Measurements from ENCODE around the gene EEF1AKMT2. TPM values are rescaled to one million over a fixed set of nuclear protein-coding genes. Genes with fewer than 3 reads are reported as not detected.
"Not testable (repeated sequence)": the region's sequence is repeated elsewhere in the genome, so short reads cannot be mapped to it uniquely, and the experiment has no call there.

Gene EEF1AKMT2
- 29.6 TPM for total RNA-seq
- 10 to 100 TPM; 19.9 to 27.7 (median 24.0) TPM for polyA plus RNA-seq (ENCODE audit: insufficient read depth in 1 of 8, insufficient read length in 8 of 8, low replicate concordance in 1 of 8)
- long read RNA-seq, donor 1, transcript EEF1AKMT2-201 (7 exons, 1,462 nt) = major isoform, 7 of 10 reads
- long read RNA-seq, donor 1, partial matches to known transcripts = 0 of 10 reads
- long read RNA-seq, donor 1, other reads (novel, unspliced or antisense) = 0 of 10 reads
- long read RNA-seq, donor 2, partial matches to known transcripts = 0 of 1 reads
- long read RNA-seq, donor 2, other reads (novel, unspliced or antisense) = 0 of 1 reads
- long read RNA-seq, donor 3, partial matches to known transcripts = 0 of 16 reads
- long read RNA-seq, donor 3, other reads (novel, unspliced or antisense) = 10 of 16 reads
- long read RNA-seq, donor 4, partial matches to known transcripts = 0 of 3 reads
- long read RNA-seq, donor 4, other reads (novel, unspliced or antisense) = 0 of 3 reads
- long read RNA-seq, donor 5, transcript EEF1AKMT2-201 (7 exons, 1,462 nt) = major isoform, 8 of 22 reads
- long read RNA-seq, donor 5, partial matches to known transcripts = 7 of 22 reads
- long read RNA-seq, donor 5, other reads (novel, unspliced or antisense) = 0 of 22 reads
- long read RNA-seq, donor 6, transcript EEF1AKMT2-201 (7 exons, 1,462 nt) = major isoform, 5 of 8 reads
- long read RNA-seq, donor 6, partial matches to known transcripts = 0 of 8 reads
- long read RNA-seq, donor 6, other reads (novel, unspliced or antisense) = 0 of 8 reads
- long read RNA-seq, donor 7, transcript EEF1AKMT2-201 (7 exons, 1,462 nt) = major isoform, 5 of 6 reads
- long read RNA-seq, donor 7, partial matches to known transcripts = 0 of 6 reads
- long read RNA-seq, donor 7, other reads (novel, unspliced or antisense) = 0 of 6 reads
- long read RNA-seq, donor 8, partial matches to known transcripts = 0 of 4 reads
- long read RNA-seq, donor 8, other reads (novel, unspliced or antisense) = 0 of 4 reads
- long read RNA-seq, donor 9, partial matches to known transcripts = 0 of 2 reads
- long read RNA-seq, donor 9, other reads (novel, unspliced or antisense) = 0 of 2 reads
- long read RNA-seq, donor 10, transcript EEF1AKMT2-202 (6 exons, 1,013 nt) = major isoform, 6 of 11 reads
- long read RNA-seq, donor 10, partial matches to known transcripts = 0 of 11 reads
- long read RNA-seq, donor 10, other reads (novel, unspliced or antisense) = 0 of 11 reads
- long read RNA-seq, donor 11, transcript EEF1AKMT2-201 (7 exons, 1,462 nt) = major isoform, 5 of 7 reads
- long read RNA-seq, donor 11, partial matches to known transcripts = 0 of 7 reads
- long read RNA-seq, donor 11, other reads (novel, unspliced or antisense) = 0 of 7 reads

GRCh38 chr10:124791547-124792348 is at the start of gene EEF1AKMT2:
Gene EEF1AKMT2 (minus strand): TSS chr10:124791887. CDS start chr10:124791833, 54 bp downstream.
- Histone ChIP-seq H3K27ac (ENCODE audit: low read length) (peak within 1 kb of the TSS; percentile 85), H3K36me3 (ENCODE audit: control insufficient read depth, insufficient read depth, low read length) (peaks cover 9% of the 10 kb centered on the region), H3K27me3 (ENCODE audit: control insufficient read depth, insufficient read depth, low read length) (no peaks in the 10 kb centered on the region), H3K4me3 (ENCODE audit: low read length) (peak within 1 kb of the TSS; percentile 98), H3K4me1 (ENCODE audit: control insufficient read depth, insufficient read depth, low read length) (peaks cover 6% of the 10 kb centered on the region), H3K9me3 (replicated peaks; ENCODE audit: control insufficient read depth, low read depth, low read length) (no peaks in the 10 kb centered on the region)
- WGBS (ENCODE audit: insufficient coverage) = under 1% methylated on average over 71 of the region's 79 CpGs
- peak; percentile 95 for DNase-seq

GRCh38 chr10:124837687-124838086 is 46.0 kb upstream of the EEF1AKMT2 start:
- H3K36me3 ChIP-seq (ENCODE audit: control insufficient read depth, insufficient read depth, low read length) = peaks cover 26% of the 10 kb centered on the region
- no peaks in the 10 kb centered on the region for H3K4me1 ChIP-seq (ENCODE audit: control insufficient read depth, insufficient read depth, low read length)
- DNase-seq = peak; percentile 34
- no peak overlapping the region for H3K4me3 ChIP-seq (ENCODE audit: low read length)
- H3K27me3 ChIP-seq (ENCODE audit: control insufficient read depth, insufficient read depth, low read length) = no peaks in the 10 kb centered on the region
- WGBS (ENCODE audit: insufficient coverage) = no CpG with 5 or more reads among the region's 2 CpGs
- no peak overlapping the region for H3K27ac ChIP-seq (ENCODE audit: low read length)
- H3K9me3 ChIP-seq (replicated peaks; ENCODE audit: control insufficient read depth, low read depth, low read length) = no peaks in the 10 kb centered on the region

DNA sequence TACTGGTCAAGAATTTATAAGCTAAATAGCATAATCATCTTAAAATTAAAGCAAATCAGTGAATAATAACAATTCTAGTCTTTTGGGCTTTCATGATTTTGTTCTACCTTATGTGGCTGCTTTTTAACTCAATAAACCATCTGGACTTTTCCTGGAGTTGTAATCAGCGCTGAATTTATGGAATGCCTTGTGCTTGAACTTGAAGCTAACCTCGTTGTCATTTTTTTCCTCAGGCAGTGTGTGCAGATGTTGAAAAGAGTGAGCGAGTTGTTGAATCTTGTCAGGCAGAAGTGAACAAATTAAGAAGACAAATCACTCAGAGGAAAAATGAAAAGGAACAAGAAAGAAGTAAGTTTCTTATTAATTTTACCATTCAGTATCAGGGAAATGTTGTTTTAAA is 39.4 kb upstream of the EEF1AKMT2 start:
- no peaks in the 10 kb centered on the region for H3K9me3 ChIP-seq (replicated peaks; ENCODE audit: control insufficient read depth, low read depth, low read length)
- DNase-seq = peak; percentile 16
- peaks cover 52% of the 10 kb centered on the region for H3K36me3 ChIP-seq (ENCODE audit: control insufficient read depth, insufficient read depth, low read length)
- WGBS (ENCODE audit: insufficient coverage) = no CpG with 5 or more reads among the region's 3 CpGs
- H3K27me3 ChIP-seq (ENCODE audit: control insufficient read depth, insufficient read depth, low read length) = no peaks in the 10 kb centered on the region
- H3K27ac ChIP-seq (ENCODE audit: low read length) = no peak overlapping the region
- no peaks in the 10 kb centered on the region for H3K4me1 ChIP-seq (ENCODE audit: control insufficient read depth, insufficient read depth, low read length)
- no peak overlapping the region for H3K4me3 ChIP-seq (ENCODE audit: low read length)

DNA sequence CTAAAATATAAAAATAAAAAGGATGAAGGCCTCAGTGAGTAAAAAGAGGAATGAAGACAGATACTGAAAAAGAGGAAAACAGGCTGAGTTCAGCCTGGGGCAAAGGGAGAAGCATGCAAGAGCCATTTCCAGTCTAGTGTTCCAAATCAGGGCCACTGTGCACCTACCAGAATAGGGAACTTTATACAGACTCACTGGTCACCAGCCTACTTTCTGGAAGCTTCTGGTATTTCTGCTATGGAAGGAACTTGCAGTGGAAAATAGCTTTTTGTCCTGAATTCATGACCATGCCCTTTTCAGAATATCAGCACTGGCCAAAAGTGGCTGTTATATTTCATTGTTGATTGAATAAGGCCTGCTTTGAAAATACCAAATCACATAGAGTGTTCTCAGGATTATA is 38.8 kb upstream of the EEF1AKMT2 start:
- DNase-seq = peak; percentile 48
- Histone ChIP-seq H3K9me3 (replicated peaks; ENCODE audit: control insufficient read depth, low read depth, low read length) (no peaks in the 10 kb centered on the region), H3K27me3 (ENCODE audit: control insufficient read depth, insufficient read depth, low read length) (no peaks in the 10 kb centered on the region), H3K27ac (ENCODE audit: low read length) (no peak overlapping the region), H3K4me1 (ENCODE audit: control insufficient read depth, insufficient read depth, low read length) (no peaks in the 10 kb centered on the region), H3K4me3 (ENCODE audit: low read length) (no peak overlapping the region), H3K36me3 (ENCODE audit: control insufficient read depth, insufficient read depth, low read length) (peaks cover 49% of the 10 kb centered on the region)

GRCh38 chr10:124829447-124830115 is 37.9 kb upstream of the EEF1AKMT2 start:
- WGBS (ENCODE audit: insufficient coverage) = 90% methylated on average over 3 of the region's 8 CpGs
- H3K27ac ChIP-seq (ENCODE audit: low read length) = no peak overlapping the region

DNA sequence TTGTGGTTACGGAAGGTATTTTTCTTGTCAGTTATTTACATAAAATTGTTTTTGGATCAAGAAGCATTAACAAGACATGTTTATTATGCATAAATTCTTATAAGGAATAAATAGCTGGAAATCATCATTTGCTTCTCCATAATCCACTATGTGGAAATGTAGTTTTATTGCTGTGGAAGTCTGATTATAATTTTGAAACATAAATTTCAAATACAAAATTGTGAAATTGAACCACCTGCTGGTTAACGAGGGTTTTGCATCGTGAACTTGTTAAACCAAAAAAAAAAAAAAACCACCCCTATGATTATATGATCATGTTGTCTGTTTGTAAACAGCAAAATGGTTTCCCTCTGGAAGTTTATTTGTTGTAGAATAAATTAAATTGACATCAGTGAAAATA is 35.8 kb upstream of the EEF1AKMT2 start:
- Histone ChIP-seq H3K27me3 (ENCODE audit: control insufficient read depth, insufficient read depth, low read length) (no peaks in the 10 kb centered on the region), H3K4me3 (ENCODE audit: low read length) (no peak overlapping the region), H3K27ac (ENCODE audit: low read length) (no peak overlapping the region), H3K4me1 (ENCODE audit: control insufficient read depth, insufficient read depth, low read length) (no peaks in the 10 kb centered on the region), H3K9me3 (replicated peaks; ENCODE audit: control insufficient read depth, low read depth, low read length) (no peaks in the 10 kb centered on the region), H3K36me3 (ENCODE audit: control insufficient read depth, insufficient read depth, low read length) (peaks cover 32% of the 10 kb centered on the region)
- peak; percentile 50 for DNase-seq
- WGBS (ENCODE audit: insufficient coverage) = no CpG with 5 or more reads among the region's 3 CpGs

More at GRCh38 chr10:124829447-124830115, 37.9 kb upstream of the EEF1AKMT2 start:
- no peak for DNase-seq
- no peaks in the 10 kb centered on the region for H3K27me3 ChIP-seq (ENCODE audit: control insufficient read depth, insufficient read depth, low read length)
- no peaks in the 10 kb centered on the region for H3K9me3 ChIP-seq (replicated peaks; ENCODE audit: control insufficient read depth, low read depth, low read length)
- H3K4me3 ChIP-seq (ENCODE audit: low read length) = no peak overlapping the region
- H3K4me1 ChIP-seq (ENCODE audit: control insufficient read depth, insufficient read depth, low read length) = no peaks in the 10 kb centered on the region
- peaks cover 44% of the 10 kb centered on the region for H3K36me3 ChIP-seq (ENCODE audit: control insufficient read depth, insufficient read depth, low read length)

DNA sequence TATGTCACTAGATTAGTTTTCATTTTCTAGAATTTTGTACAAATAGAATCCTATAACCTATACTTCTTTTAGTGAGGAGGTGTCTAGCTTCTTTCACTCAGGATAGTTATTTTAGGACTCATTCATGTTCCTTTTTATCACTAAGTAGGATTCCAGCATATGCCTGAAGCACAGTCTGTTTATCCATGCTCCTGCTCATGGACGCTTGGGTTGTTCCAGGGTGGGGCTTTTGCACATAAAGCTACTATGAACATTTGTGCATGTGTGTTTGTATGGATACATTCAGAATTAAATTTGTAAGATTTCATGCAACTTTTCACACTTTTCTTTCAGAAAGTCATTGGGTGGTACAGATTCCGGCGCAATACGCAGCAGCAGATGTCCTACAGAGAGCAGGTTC is 34.6 kb upstream of the EEF1AKMT2 start:
- peaks cover 33% of the 10 kb centered on the region for H3K36me3 ChIP-seq (ENCODE audit: control insufficient read depth, insufficient read depth, low read length)
- no peaks in the 10 kb centered on the region for H3K9me3 ChIP-seq (replicated peaks; ENCODE audit: control insufficient read depth, low read depth, low read length)
- no peak overlapping the region for H3K4me3 ChIP-seq (ENCODE audit: low read length)
- no peaks in the 10 kb centered on the region for H3K4me1 ChIP-seq (ENCODE audit: control insufficient read depth, insufficient read depth, low read length)
- no peak for DNase-seq
- no peak overlapping the region for H3K27ac ChIP-seq (ENCODE audit: low read length)
- WGBS (ENCODE audit: insufficient coverage) = 100% methylated on average over 3 of the region's 4 CpGs
- H3K27me3 ChIP-seq (ENCODE audit: control insufficient read depth, insufficient read depth, low read length) = no peaks in the 10 kb centered on the region

DNA sequence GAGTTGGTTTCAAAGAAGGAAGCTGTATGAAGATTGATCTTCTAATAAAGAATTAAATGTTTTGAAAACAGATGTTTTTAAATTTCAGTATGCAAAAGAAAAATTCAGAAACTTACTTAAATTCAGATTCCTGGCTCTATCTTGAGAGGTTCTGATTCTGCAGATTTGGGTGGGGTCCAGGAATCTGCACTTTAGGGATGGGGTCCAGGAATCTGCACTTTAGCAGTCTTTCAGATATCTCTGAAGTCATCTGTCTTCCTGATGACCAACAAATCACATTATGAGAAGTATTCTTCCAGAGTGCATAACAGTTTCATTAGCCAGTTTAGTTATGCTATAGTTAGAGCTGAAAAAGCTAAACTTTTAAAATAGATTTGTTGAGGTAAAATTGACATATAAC is 34.0 kb upstream of the EEF1AKMT2 start:
- no peak for DNase-seq
- Histone ChIP-seq H3K9me3 (replicated peaks; ENCODE audit: control insufficient read depth, low read depth, low read length) (no peaks in the 10 kb centered on the region), H3K4me1 (ENCODE audit: control insufficient read depth, insufficient read depth, low read length) (no peaks in the 10 kb centered on the region), H3K27ac (ENCODE audit: low read length) (no peak overlapping the region), H3K36me3 (ENCODE audit: control insufficient read depth, insufficient read depth, low read length) (peaks cover 35% of the 10 kb centered on the region), H3K27me3 (ENCODE audit: control insufficient read depth, insufficient read depth, low read length) (no peaks in the 10 kb centered on the region), H3K4me3 (ENCODE audit: low read length) (no peak overlapping the region)

GRCh38 chr10:124824932-124825331 is 33.2 kb upstream of the EEF1AKMT2 start:
- peaks cover 32% of the 10 kb centered on the region for H3K36me3 ChIP-seq (ENCODE audit: control insufficient read depth, insufficient read depth, low read length)
- H3K4me3 ChIP-seq (ENCODE audit: low read length); H3K27me3 ChIP-seq (ENCODE audit: control insufficient read depth, insufficient read depth, low read length); DNase-seq; H3K9me3 ChIP-seq (replicated peaks; ENCODE audit: control insufficient read depth, low read depth, low read length); H3K27ac ChIP-seq (ENCODE audit: low read length); H3K4me1 ChIP-seq (ENCODE audit: control insufficient read depth, insufficient read depth, low read length): not testable (repeated sequence)
- 100% methylated on average over 1 of the region's 7 CpGs for WGBS (ENCODE audit: insufficient coverage)

Measured in muscle of leg (tissue), 16 donors.